GM12801 (cell line): ENCODE results near the gene KLHL5.

Source experiments
- TF ChIP-seq, protein P1 (sequence below): IDR thresholded peaks from one replicate; pipeline ENCODE4 v1.5.1; 2011; ENCODE audit warnings: control low read depth; ENCODE audit not compliant: insufficient read length; ENCODE audit errors: extremely low read depth

Gene KLHL5

DNA sequence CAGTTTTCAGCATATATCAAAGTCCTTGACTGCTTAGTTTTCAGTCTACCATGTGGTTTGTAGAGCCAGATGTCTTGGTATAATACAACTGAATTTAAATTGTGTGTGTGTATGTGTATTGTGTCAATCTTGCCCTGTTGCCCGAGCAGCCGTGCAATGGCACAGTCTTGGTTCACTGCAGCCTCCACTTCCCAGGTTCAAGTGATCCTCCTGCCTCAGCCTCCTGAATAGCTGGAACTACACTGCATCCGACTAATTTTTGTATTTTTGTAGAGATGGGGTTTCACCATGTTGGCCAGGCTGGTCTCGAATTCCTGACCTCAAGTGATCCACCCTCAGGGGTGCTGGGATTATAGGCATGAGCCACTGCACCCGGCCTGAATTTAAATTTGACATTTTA lies 6.0 kb upstream of the KLHL5 start:
- TF ChIP-seq, protein P1, sequence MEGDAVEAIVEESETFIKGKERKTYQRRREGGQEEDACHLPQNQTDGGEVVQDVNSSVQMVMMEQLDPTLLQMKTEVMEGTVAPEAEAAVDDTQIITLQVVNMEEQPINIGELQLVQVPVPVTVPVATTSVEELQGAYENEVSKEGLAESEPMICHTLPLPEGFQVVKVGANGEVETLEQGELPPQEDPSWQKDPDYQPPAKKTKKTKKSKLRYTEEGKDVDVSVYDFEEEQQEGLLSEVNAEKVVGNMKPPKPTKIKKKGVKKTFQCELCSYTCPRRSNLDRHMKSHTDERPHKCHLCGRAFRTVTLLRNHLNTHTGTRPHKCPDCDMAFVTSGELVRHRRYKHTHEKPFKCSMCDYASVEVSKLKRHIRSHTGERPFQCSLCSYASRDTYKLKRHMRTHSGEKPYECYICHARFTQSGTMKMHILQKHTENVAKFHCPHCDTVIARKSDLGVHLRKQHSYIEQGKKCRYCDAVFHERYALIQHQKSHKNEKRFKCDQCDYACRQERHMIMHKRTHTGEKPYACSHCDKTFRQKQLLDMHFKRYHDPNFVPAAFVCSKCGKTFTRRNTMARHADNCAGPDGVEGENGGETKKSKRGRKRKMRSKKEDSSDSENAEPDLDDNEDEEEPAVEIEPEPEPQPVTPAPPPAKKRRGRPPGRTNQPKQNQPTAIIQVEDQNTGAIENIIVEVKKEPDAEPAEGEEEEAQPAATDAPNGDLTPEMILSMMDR, result no peak

DNA sequence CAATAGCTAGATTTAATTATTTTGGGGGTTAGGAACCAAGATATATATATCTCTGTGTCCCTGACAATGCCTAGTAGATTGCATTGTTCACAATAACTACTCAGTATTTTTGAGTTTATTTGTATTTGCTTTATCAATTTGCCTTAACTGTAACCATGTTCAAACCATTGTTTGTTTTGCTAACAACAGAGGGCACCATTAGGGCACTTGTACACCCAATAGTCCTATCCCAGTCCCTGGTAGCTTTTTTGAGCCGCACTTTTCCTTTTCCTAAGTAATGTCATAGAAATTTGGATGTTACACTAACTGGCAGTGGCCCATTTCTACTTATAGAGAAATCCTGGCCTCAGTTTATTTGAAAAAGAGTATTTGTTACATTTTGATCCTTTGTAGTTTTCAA lies 575 bp upstream of the KLHL5 start:
- TF ChIP-seq, protein P1, result no peak

DNA sequence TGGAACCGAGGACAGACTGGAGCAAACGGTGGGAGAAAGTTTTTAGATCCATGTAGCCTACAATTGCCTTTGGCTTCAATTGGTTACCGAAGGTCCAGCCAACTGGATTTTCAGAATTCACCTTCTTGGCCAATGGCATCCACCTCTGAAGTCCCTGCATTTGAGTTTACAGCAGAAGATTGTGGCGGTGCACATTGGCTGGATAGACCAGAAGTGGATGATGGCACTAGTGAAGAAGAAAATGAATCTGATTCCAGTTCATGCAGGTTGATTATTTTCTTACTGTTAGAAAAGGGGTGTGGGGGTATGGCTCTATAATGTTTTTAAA lies 702 bp downstream of the KLHL5 start:
- TF ChIP-seq, protein P1, result no peak

DNA sequence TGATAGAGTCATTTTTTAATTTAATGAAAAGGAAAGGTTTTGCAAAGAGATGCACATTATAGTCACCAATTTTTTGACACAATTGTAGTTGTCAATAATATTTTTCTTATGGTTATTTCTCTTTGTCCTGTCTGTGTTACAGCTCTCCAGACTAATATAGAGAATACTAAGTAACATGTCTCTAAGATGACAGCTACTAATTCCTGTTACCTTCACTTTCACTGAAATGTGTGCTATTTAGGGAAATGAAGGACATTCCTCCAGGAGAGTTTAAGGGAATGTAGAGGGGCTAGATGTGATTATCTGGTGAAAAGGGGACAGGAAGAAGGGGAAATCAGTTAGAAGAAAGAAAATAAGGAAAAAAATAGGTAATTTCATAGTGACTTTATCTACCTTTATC lies 1.4 kb downstream of the KLHL5 start:
- TF ChIP-seq, protein P1, result no peak

DNA sequence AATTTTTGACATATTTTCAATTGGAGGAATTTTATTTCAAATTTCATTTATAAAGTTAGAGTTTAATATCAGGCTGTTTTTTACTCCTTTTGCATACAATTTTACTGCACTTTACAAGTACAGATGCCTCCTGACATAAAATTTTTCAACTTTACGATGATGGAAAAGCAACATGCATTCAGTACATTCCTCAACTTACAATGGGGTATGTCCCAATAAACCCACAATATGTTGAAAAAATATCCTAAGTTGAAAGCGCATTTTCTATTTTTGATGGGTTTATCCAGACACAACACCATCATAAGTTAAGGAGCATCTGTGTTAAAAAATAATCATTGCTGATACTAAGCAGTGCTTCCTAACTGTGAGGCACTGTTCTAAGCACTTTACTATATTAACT lies 4.3 kb downstream of the KLHL5 start:
- TF ChIP-seq, protein P1, result no peak

DNA sequence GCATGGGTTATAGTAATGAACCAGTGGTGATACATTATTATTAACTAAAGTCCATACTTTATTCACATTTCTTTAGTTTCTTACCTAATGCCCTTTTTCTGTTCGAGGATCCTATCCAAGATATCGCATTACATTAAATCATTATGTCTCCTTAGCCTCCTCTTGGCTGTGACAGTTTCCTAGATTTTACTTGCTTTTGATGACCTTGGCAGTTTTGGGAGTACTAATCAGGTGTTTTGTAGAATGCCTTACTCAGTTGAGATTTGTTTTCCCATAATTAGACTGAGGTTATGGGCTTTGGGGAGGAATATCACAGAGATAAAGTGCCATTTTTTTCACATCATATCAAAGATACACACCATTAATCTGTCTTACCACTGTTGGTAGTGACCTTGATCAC lies 5.0 kb downstream of the KLHL5 start:
- TF ChIP-seq, protein P1, result no peak

DNA sequence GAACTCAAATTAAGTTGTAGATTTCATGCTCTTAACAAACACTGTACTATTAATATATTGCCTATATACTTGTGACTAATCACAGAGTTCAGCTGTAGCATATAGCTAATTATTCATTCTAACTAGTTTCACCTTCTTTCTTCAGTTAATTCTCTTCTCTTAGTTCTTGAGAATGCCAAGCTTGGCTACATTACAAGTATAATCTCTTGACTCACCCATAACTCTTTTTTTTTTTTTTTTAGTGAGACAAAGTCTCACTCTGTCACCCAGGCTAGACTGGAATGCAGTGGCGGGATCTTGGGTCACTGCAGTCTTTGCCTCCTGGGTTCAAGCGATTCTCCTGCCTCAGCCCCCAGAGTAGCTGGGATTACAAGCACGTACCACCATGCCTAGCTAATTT lies 5.4 kb downstream of the KLHL5 start:
- TF ChIP-seq, protein P1, result no peak

DNA sequence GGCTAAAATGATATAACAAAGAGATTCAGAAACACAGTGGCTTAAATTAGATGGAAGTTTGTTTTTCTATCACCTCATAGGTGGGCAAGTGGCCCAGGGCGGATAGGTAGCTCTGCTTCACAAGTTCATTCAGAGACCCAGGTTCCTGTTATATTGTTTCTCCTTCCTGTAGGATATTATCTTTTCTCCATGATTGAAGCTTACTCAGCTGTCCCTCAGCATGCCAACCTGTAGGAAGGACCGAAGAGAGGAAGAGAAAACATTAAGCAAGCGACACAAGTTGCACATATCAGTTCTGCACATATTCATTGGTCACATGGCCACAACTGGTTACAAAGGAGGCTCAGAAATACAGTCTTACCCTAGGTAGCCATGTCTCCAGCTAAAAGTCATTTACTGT lies 6.9 kb downstream of the KLHL5 start:
- TF ChIP-seq, protein P1, result no peak
